Stimulated activated CD4-positive, alpha-beta T cell treated with anti-CD3 and anti-CD28 coated beads, TNF-alpha, amount 100 ng/mL, for 4 hours (primary cell): ENCODE measurements around the gene TRIP11.

Source experiments
- DNase-seq, 3 experiments: peaks; one replicate each; pipeline ENCODE4 v3.0.0-alpha.2; 2020; ENCODE audit warnings: low read depth in 3 of 3

Gene TRIP11

GRCh38 chr14:91955168-91955567 is 84.7 kb downstream of the TRIP11 start:
- DNase-seq, result no peak

GRCh38 chr14:91953170-91953985 is 86.5 kb downstream of the TRIP11 start:
- no peak for DNase-seq

- peak in 2 of 3 experiments; percentile 14 to 23 for DNase-seq
Measured at GRCh38 chr14:91947475-91948184, 92.2 kb downstream of the TRIP11 start, which contains the start of gene FBLN5. Gene FBLN5 (minus strand): TSS chr14:91947694. CDS start chr14:91947229, 465 bp downstream.

- no peak for DNase-seq
Measured at GRCh38 chr14:91946622-91947474, 93.0 kb downstream of the TRIP11 start.

GRCh38 chr14:91945751-91946621 is 93.9 kb downstream of the TRIP11 start:
- DNase-seq, result no peak

- DNase-seq, result no peak
Measured at GRCh38 chr14:91942946-91943345, 96.9 kb downstream of the TRIP11 start.

- DNase-seq, result no peak
Measured at GRCh38 chr14:91942128-91942527, 97.7 kb downstream of the TRIP11 start.

- no peak for DNase-seq
Measured at GRCh38 chr14:91940209-91940608, 99.7 kb downstream of the TRIP11 start.

- no peak for DNase-seq
Measured at GRCh38 chr14:91935586-91935985, 104.3 kb downstream of the TRIP11 start.

GRCh38 chr14:91934554-91935285 is 105.1 kb downstream of the TRIP11 start:
- DNase-seq, result no peak

GRCh38 chr14:91931478-91932088 is 108.3 kb downstream of the TRIP11 start:
- DNase-seq, result no peak

GRCh38 chr14:91929700-91930099 is 110.2 kb downstream of the TRIP11 start:
- no peak for DNase-seq

GRCh38 chr14:91927800-91928199 is 112.1 kb downstream of the TRIP11 start:
- no peak for DNase-seq

GRCh38 chr14:91927191-91927590 is 112.7 kb downstream of the TRIP11 start:
- DNase-seq, result no peak

- DNase-seq, result no peak
Measured at GRCh38 chr14:91926131-91926890, 113.5 kb downstream of the TRIP11 start.

GRCh38 chr14:91925727-91926121 is 114.1 kb downstream of the TRIP11 start:
- DNase-seq, result no peak

- no peak for DNase-seq
Measured at GRCh38 chr14:91925001-91925726, 114.7 kb downstream of the TRIP11 start.

- DNase-seq, result no peak
Measured at GRCh38 chr14:91920526-91920925, 119.3 kb downstream of the TRIP11 start.
